Mammary epithelial cell (primary cell): ENCODE results near the gene GPR132.

Source experiments
- CTCF ChIP-seq, 2 donors: IDR thresholded peaks in 1 of 2; conservative IDR thresholded peaks in 1 of 2; 2 replicates each; pipeline ENCODE4 v1.5.1; 2011 to 2012; ENCODE audit warnings: inconsistent platforms in 2 of 2, low read length in 2 of 2, mild to moderate bottlenecking in 2 of 2, control low read depth in 1 of 2, low read depth in 1 of 2; ENCODE audit not compliant: insufficient read depth in 1 of 2; ENCODE audit errors: extremely low read depth in 1 of 2
- EZH2 ChIP-seq: IDR thresholded peaks from 2 replicates; pipeline ENCODE4 v1.6.1; 2012; ENCODE audit warnings: low read length, inconsistent platforms, borderline replicate concordance

- TF ChIP-seq CTCF (conservative IDR thresholded peaks at IDR 0.05 in 1 of 2, IDR thresholded peaks at IDR 0.05 in 1 of 2; ENCODE audit: extremely low read depth in 1 of 2, insufficient read depth in 1 of 2, low read depth in 1 of 2, low read length in 2 of 2) (no peak), EZH2 (no peak)
Observed at GRCh38 chr14:105066240-105067071, 1.2 kb upstream of the GPR132 start.
